PC-9 (cell line): ENCODE measurements around the gene RAB31. TPM values are rescaled to one million over a fixed set of nuclear protein-coding genes. Genes with fewer than 3 reads are reported as not detected.
A peak's percentile ranks its signal among the peaks of the same experiment; 100 is the strongest.

Experiments
- BruUV-seq: library from RNA; stranded (reverse); fragments of 400-500 nt; replicated peaks from 2 replicates; lab custom pipeline; 2021; lab: Mats Ljungman, UMichigan
- CTCF ChIA-PET: fragments of 300-600 bp; sonication (Branson Sonifier 250); formaldehyde crosslinking; loops from one replicate; lab custom pipeline; 2022; ENCODE audit warnings: antibody characterized with exemption; lab: Charles Lee
- POLR2A ChIA-PET: fragments of 300-600 bp; sonication (Branson Sonifier 250); formaldehyde crosslinking; loops from one replicate; lab custom pipeline; 2022; ENCODE audit warnings: antibody characterized with exemption; ENCODE audit not compliant: unreplicated experiment; lab: Charles Lee
- DNase-seq, 2 experiments: peaks; one replicate each; pipeline versions ENCODE4 v3.0.0 to v3.0.0-alpha.2; 2015 to 2022; ENCODE audit warnings: mixed read lengths in 1 of 2
- H2AFZ ChIP-seq: fragments of 200-600 bp; sonication (generic); 2 replicates; pipeline ENCODE4 v1.8.1; 2017; ENCODE audit warnings: antibody characterized with exemption
- H3F3A ChIP-seq: fragments of 200-600 bp; sonication (generic); 2 replicates; pipeline ENCODE4 v1.8.1; 2017; ENCODE audit warnings: antibody characterized with exemption, mild to moderate bottlenecking, low read depth; ENCODE audit not compliant: insufficient read depth
- H3K27ac ChIP-seq: fragments of 200-600 bp; sonication (generic); 2 replicates; pipeline ENCODE4 v1.6.1; 2016; ENCODE audit warnings: mixed run types
- H3K27me3 ChIP-seq: fragments of 200-600 bp; sonication (generic); 2 replicates; pipeline ENCODE4 v1.6.1; 2016; ENCODE audit warnings: low read depth, mixed run types; ENCODE audit not compliant: insufficient read depth
- H3K36me3 ChIP-seq: fragments of 200-600 bp; sonication (generic); 2 replicates; pipeline ENCODE4 v1.6.1; 2016; ENCODE audit warnings: low read depth, mixed run types
- H3K4me1 ChIP-seq: fragments of 200-600 bp; sonication (generic); replicated peaks from 2 replicates; pipeline ENCODE4 v1.6.1; 2016; ENCODE audit warnings: mixed run types; ENCODE audit not compliant: insufficient read depth
- H3K4me2 ChIP-seq: fragments of 200-600 bp; sonication (generic); 2 replicates; pipeline ENCODE4 v1.6.1; 2017; ENCODE audit warnings: mixed run types
- H3K4me3 ChIP-seq: fragments of 200-600 bp; sonication (generic); 2 replicates; pipeline ENCODE4 v1.6.1; 2016; ENCODE audit warnings: mixed run types
- H3K79me2 ChIP-seq: fragments of 200-600 bp; sonication (generic); 2 replicates; pipeline ENCODE4 v1.6.1; 2017; ENCODE audit warnings: low read depth, mixed run types
- H3K9me2 ChIP-seq: fragments of 200-600 bp; sonication (generic); 2 replicates; pipeline ENCODE4 v1.8.1; 2017; ENCODE audit warnings: mild to moderate bottlenecking; ENCODE audit not compliant: insufficient read depth
- H3K9me3 ChIP-seq: fragments of 200-600 bp; sonication (generic); 2 replicates; pipeline ENCODE4 v1.8.1; 2016; ENCODE audit warnings: low read depth; ENCODE audit not compliant: insufficient read depth
- H4K20me1 ChIP-seq: fragments of 200-600 bp; sonication (generic); 2 replicates; pipeline ENCODE4 v1.8.1; 2017; ENCODE audit not compliant: insufficient read depth
- EZH2 ChIP-seq: fragments of 200-600 bp; sonication (generic); IDR thresholded peaks from 2 replicates; pipeline ENCODE4 v1.8.0; 2017; ENCODE audit warnings: antibody characterized with exemption, low read depth
- intact Hi-C: fragments of 100-400 bp; cut with micrococcal nuclease; formaldehyde crosslinking; loops from one replicate; pipeline ENCODE4 v1.10.0; 2022; ENCODE audit not compliant: unreplicated experiment
- total RNA-seq: library from RNA; stranded (reverse); gene quantifications from 2 replicates; pipeline ENCODE4 v1.2.3, GENCODE V29; 2021
- TF ChIP-seq, protein P1 (sequence below): fragments of 200-600 bp; sonication (generic); conservative IDR thresholded peaks from 2 replicates; pipeline ENCODE4 v1.6.1; 2017; ENCODE audit warnings: mixed run types, antibody characterized with exemption, mild to moderate bottlenecking, moderate library complexity

Gene RAB31
- total RNA-seq, 1 experiment from 2014 or later: 51.0 TPM

GRCh38 chr18:9774150-9774549 is 66.0 kb downstream of the RAB31 start:
- Histone ChIP-seq H3K27ac (no peak overlapping the region), H3K4me1 (peaks cover 18% of the 10 kb centered on the region), H3K79me2 (peaks cover 37% of the 10 kb centered on the region), H3K9me3 (no peaks in the 10 kb centered on the region), H3K9me2 (no peaks in the 10 kb centered on the region), H4K20me1 (no peaks in the 10 kb centered on the region), H3K4me2 (no peak overlapping the region), H3K4me3 (no peak overlapping the region), H2AFZ (no peak overlapping the region), H3K27me3 (no peaks in the 10 kb centered on the region), H3K36me3 (peaks cover 9% of the 10 kb centered on the region; the same call in 1 of the 2 replicates), H3F3A (peaks cover 5% of the 10 kb centered on the region; the same call in 1 of the 2 replicates)
- no peak for DNase-seq
- ChIA-PET POLR2A (interaction anchor here (0.5 kb wide), 1 partner anchor 248 kb away, joined by 4 read pairs; no protein-coding TSS in a partner anchor), CTCF (interaction anchor here (1.0 kb wide), 1 partner anchor 96 kb away, joined by 4 read pairs; no protein-coding TSS in a partner anchor)
- intact Hi-C loops: loop anchor here (5.0 kb wide), 1 partner anchor 162 kb away; the partner anchor contains the start of gene PPP4R1
- no TSS peak for BruUV-seq
- TF ChIP-seq, protein P1, sequence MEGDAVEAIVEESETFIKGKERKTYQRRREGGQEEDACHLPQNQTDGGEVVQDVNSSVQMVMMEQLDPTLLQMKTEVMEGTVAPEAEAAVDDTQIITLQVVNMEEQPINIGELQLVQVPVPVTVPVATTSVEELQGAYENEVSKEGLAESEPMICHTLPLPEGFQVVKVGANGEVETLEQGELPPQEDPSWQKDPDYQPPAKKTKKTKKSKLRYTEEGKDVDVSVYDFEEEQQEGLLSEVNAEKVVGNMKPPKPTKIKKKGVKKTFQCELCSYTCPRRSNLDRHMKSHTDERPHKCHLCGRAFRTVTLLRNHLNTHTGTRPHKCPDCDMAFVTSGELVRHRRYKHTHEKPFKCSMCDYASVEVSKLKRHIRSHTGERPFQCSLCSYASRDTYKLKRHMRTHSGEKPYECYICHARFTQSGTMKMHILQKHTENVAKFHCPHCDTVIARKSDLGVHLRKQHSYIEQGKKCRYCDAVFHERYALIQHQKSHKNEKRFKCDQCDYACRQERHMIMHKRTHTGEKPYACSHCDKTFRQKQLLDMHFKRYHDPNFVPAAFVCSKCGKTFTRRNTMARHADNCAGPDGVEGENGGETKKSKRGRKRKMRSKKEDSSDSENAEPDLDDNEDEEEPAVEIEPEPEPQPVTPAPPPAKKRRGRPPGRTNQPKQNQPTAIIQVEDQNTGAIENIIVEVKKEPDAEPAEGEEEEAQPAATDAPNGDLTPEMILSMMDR: no peak
- no peak for TF ChIP-seq EZH2

GRCh38 chr18:9775178-9775577 is 67.1 kb downstream of the RAB31 start:
- ChIA-PET CTCF (no interaction called here), POLR2A (no interaction called here)
- TF ChIP-seq, protein P1: no peak
- TF ChIP-seq EZH2: no peak
- no TSS peak for BruUV-seq
- no peak for DNase-seq
- Histone ChIP-seq H3F3A (peaks cover 15% of the 10 kb centered on the region), H3K9me2 (no peaks in the 10 kb centered on the region), H4K20me1 (no peaks in the 10 kb centered on the region), H3K79me2 (peaks cover 29% of the 10 kb centered on the region), H3K4me3 (no peak overlapping the region), H3K4me2 (no peak overlapping the region), H3K27ac (no peak overlapping the region), H3K4me1 (peaks cover 28% of the 10 kb centered on the region), H2AFZ (no peak overlapping the region), H3K27me3 (no peaks in the 10 kb centered on the region), H3K9me3 (no peaks in the 10 kb centered on the region), H3K36me3 (peaks cover 9% of the 10 kb centered on the region; the same call in 1 of the 2 replicates)
- intact Hi-C loops: loop anchor here (5.0 kb wide), 1 partner anchor 177 kb away; no protein-coding TSS in a partner anchor

DNA sequence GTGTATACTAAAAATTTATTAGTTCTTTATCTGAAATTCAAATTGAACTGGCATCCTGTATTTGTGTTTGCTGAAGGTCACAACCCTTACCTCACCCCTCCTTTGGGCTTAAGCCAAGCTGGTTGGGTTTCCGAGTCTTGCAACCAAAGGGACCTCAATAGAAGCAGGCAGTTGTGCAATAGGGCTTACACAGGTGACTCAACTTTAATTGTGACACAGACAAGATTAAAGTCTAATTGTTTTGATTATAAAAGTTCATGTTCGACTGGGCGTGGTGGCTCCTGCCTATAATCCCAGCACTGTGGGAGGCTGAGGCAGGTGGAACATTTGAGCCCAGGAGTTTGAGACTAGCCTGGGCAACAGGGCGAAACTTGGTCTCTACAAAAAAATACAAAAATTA is 71.5 kb downstream of the RAB31 start:
- Histone ChIP-seq H3K4me1 (peaks cover 52% of the 10 kb centered on the region), H3F3A (peaks cover 36% of the 10 kb centered on the region), H3K79me2 (peaks cover 12% of the 10 kb centered on the region; the same call in 1 of the 2 replicates), H3K27ac (peak overlapping the region; percentile 79), H3K9me2 (no peaks in the 10 kb centered on the region), H4K20me1 (no peaks in the 10 kb centered on the region), H3K4me3 (no peak overlapping the region), H3K4me2 (peak overlapping the region; percentile 37), H3K36me3 (peaks cover 9% of the 10 kb centered on the region; the same call in 1 of the 2 replicates), H2AFZ (no peak overlapping the region), H3K27me3 (no peaks in the 10 kb centered on the region), H3K9me3 (no peaks in the 10 kb centered on the region)
- ChIA-PET CTCF (interaction anchor here (0.6 kb wide), 1 partner anchor 46 kb away, joined by 4 read pairs; no protein-coding TSS in a partner anchor), POLR2A (no interaction called here)
- BruUV-seq: no TSS peak
- intact Hi-C loops: loop anchor here (1.0 to 5.0 kb wide), 2 partner anchors 97 to 173 kb away; no protein-coding TSS in a partner anchor
- TF ChIP-seq EZH2: no peak
- TF ChIP-seq, protein P1: no peak
- peak; percentile 53 to 90 for DNase-seq
